MM.1S (cell line): ENCODE data around the gene CCDC74B.
"Not testable (repeated sequence)": the region's sequence is repeated elsewhere in the genome, so short reads cannot be mapped to it uniquely, and the experiment has no call there.

Source experiments
- DNase-seq: peaks from one replicate; pipeline ENCODE4 v3.0.0-alpha.2; 2015
- H2AFZ ChIP-seq: fragments of 300-600 bp; sonication (generic); 2 replicates; pipeline ENCODE4 v1.6.0; 2016; ENCODE audit warnings: antibody characterized with exemption, low read length
- H3F3A ChIP-seq: fragments of 300-600 bp; sonication (generic); 2 replicates; pipeline ENCODE4 v1.6.1; 2016; ENCODE audit warnings: mild to moderate bottlenecking, antibody characterized with exemption, low read length, moderate library complexity, mixed read lengths; ENCODE audit not compliant: insufficient read depth
- H3K27ac ChIP-seq: fragments of 300-600 bp; sonication (generic); 2 replicates; pipeline ENCODE4 v1.5.1; 2016; ENCODE audit warnings: mild to moderate bottlenecking, low read length
- H3K27me3 ChIP-seq: fragments of 300-600 bp; sonication (generic); replicated peaks from 2 replicates; pipeline ENCODE4 v1.6.0; 2016; ENCODE audit warnings: low read length; ENCODE audit not compliant: insufficient read depth
- H3K36me3 ChIP-seq: fragments of 300-600 bp; sonication (generic); replicated peaks from 2 replicates; pipeline ENCODE4 v1.6.1; 2016; ENCODE audit warnings: mild to moderate bottlenecking, low read length, mixed read lengths; ENCODE audit not compliant: insufficient read depth
- H3K4me1 ChIP-seq: fragments of 300-600 bp; sonication (generic); 2 replicates; pipeline ENCODE4 v1.6.1; 2016; ENCODE audit warnings: low read length, mixed read lengths
- H3K4me2 ChIP-seq: fragments of 300-600 bp; sonication (generic); 2 replicates; pipeline ENCODE4 v1.6.0; 2016; ENCODE audit warnings: low read depth, low read length
- H3K4me3 ChIP-seq: fragments of 300-600 bp; sonication (generic); 2 replicates; pipeline ENCODE4 v1.5.1; 2016; ENCODE audit warnings: low read length, mixed read lengths
- H3K79me2 ChIP-seq: fragments of 300-600 bp; sonication (generic); 2 replicates; pipeline ENCODE4 v1.6.1; 2016; ENCODE audit warnings: mixed run types, low read length, mixed read lengths
- H3K9ac ChIP-seq: fragments of 300-600 bp; sonication (generic); 2 replicates; pipeline ENCODE4 v1.6.1; 2016; ENCODE audit warnings: low read length, mixed read lengths
- H3K9me2 ChIP-seq: fragments of 300-600 bp; sonication (generic); replicated peaks from 2 replicates; pipeline ENCODE4 v1.6.1; 2016; ENCODE audit warnings: mild to moderate bottlenecking, low read length, mixed read lengths; ENCODE audit not compliant: insufficient read depth
- H3K9me3 ChIP-seq: fragments of 300-600 bp; sonication (generic); replicated peaks from 2 replicates; pipeline ENCODE4 v1.6.1; 2016; ENCODE audit warnings: mild to moderate bottlenecking, low read length, mixed read lengths; ENCODE audit not compliant: insufficient read depth
- H4K20me1 ChIP-seq: fragments of 300-600 bp; sonication (generic); 2 replicates; pipeline ENCODE4 v1.6.1; 2016; ENCODE audit warnings: mild to moderate bottlenecking, low read length, moderate library complexity, mixed read lengths; ENCODE audit not compliant: insufficient read depth

Gene CCDC74B

GRCh38 chr2:130120924-130121323 lies 24.0 kb downstream of the CCDC74B start:
- not testable (repeated sequence) for DNase-seq

GRCh38 chr2:130102597-130103363 lies 42.1 kb downstream of the CCDC74B start:
- not testable (repeated sequence) for H3K4me3 ChIP-seq, H2AFZ ChIP-seq, H3K27me3 ChIP-seq, H3K9me2 ChIP-seq, H3K79me2 ChIP-seq, H4K20me1 ChIP-seq, H3K9ac ChIP-seq, H3K4me2 ChIP-seq, H3K36me3 ChIP-seq, H3F3A ChIP-seq, H3K9me3 ChIP-seq, H3K4me1 ChIP-seq
- H3K27ac ChIP-seq: peak overlapping the region; percentile 34; the same call in 1 of the 2 replicates
- peak; percentile 36 for DNase-seq

More at GRCh38 chr2:130120924-130121323, 24.0 kb downstream of the CCDC74B start:
- H3K36me3 ChIP-seq, H3K9me3 ChIP-seq, H3K9ac ChIP-seq, H3K4me1 ChIP-seq, H3K79me2 ChIP-seq, H4K20me1 ChIP-seq, H2AFZ ChIP-seq, H3K4me2 ChIP-seq, H3K4me3 ChIP-seq, H3K27me3 ChIP-seq, H3K9me2 ChIP-seq, H3F3A ChIP-seq, H3K27ac ChIP-seq: not testable (repeated sequence)
